ENCODE data around the gene SMAD6. TPM values are rescaled to one million over a fixed set of nuclear protein-coding genes. Genes with fewer than 3 reads are reported as not detected.

The SMAD6 gene
- total and polyA plus RNA-seq, 2 experiments from 2014 or later = 1.6 to 15.7 TPM

- no peak overlapping the region for H2AFZ ChIP-seq
Observed at GRCh38 chr15:66681395-66681794, 20.6 kb upstream of the SMAD6 start.

More at GRCh38 chr15:66681395-66681794, 20.6 kb upstream of the SMAD6 start:
- H3K27me3 ChIP-seq (ENCODE audit: insufficient read depth) = no peaks in the 10 kb centered on the region
- H4K20me1 ChIP-seq (replicated peaks; ENCODE audit: insufficient read depth) = no peaks in the 10 kb centered on the region
- no peaks in the 10 kb centered on the region for H3K79me2 ChIP-seq (replicated peaks; ENCODE audit: insufficient read depth)
- TF ChIP-seq, protein P1, sequence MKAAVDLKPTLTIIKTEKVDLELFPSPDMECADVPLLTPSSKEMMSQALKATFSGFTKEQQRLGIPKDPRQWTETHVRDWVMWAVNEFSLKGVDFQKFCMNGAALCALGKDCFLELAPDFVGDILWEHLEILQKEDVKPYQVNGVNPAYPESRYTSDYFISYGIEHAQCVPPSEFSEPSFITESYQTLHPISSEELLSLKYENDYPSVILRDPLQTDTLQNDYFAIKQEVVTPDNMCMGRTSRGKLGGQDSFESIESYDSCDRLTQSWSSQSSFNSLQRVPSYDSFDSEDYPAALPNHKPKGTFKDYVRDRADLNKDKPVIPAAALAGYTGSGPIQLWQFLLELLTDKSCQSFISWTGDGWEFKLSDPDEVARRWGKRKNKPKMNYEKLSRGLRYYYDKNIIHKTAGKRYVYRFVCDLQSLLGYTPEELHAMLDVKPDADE (IDR thresholded peaks at IDR 0.05) = no peak
- TF ChIP-seq ZNF462 (CRISPR knock-in tag; IDR thresholded peaks at IDR 0.05) (no peak), ZNF114 (CRISPR knock-in tag; IDR thresholded peaks at IDR 0.05) (no peak), EZH2phosphoT487 (IDR thresholded peaks at IDR 0.05; ENCODE audit: unreplicated experiment) (no peak), ZNF331 (CRISPR knock-in tag; IDR thresholded peaks at IDR 0.05; ENCODE audit: low read depth) (no peak), STAT1 (IDR thresholded peaks at IDR 0.05; ENCODE audit: unreplicated experiment) (no peak), CTCF (conservative IDR thresholded peaks at IDR 0.05; ENCODE audit: low read depth in 2 of 2) (no peak), CREB1 (CRISPR knock-in tag; IDR thresholded peaks at IDR 0.05; ENCODE audit: low read depth) (no peak), POLR2AphosphoS5 (IDR thresholded peaks at IDR 0.05; ENCODE audit: low read depth) (no peak), JUNB (IDR thresholded peaks at IDR 0.05; ENCODE audit: unreplicated experiment) (no peak)
- TF ChIP-seq, protein P2, sequence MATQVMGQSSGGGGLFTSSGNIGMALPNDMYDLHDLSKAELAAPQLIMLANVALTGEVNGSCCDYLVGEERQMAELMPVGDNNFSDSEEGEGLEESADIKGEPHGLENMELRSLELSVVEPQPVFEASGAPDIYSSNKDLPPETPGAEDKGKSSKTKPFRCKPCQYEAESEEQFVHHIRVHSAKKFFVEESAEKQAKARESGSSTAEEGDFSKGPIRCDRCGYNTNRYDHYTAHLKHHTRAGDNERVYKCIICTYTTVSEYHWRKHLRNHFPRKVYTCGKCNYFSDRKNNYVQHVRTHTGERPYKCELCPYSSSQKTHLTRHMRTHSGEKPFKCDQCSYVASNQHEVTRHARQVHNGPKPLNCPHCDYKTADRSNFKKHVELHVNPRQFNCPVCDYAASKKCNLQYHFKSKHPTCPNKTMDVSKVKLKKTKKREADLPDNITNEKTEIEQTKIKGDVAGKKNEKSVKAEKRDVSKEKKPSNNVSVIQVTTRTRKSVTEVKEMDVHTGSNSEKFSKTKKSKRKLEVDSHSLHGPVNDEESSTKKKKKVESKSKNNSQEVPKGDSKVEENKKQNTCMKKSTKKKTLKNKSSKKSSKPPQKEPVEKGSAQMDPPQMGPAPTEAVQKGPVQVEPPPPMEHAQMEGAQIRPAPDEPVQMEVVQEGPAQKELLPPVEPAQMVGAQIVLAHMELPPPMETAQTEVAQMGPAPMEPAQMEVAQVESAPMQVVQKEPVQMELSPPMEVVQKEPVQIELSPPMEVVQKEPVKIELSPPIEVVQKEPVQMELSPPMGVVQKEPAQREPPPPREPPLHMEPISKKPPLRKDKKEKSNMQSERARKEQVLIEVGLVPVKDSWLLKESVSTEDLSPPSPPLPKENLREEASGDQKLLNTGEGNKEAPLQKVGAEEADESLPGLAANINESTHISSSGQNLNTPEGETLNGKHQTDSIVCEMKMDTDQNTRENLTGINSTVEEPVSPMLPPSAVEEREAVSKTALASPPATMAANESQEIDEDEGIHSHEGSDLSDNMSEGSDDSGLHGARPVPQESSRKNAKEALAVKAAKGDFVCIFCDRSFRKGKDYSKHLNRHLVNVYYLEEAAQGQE (IDR thresholded peaks at IDR 0.05; ENCODE audit: unreplicated experiment) = no peak
- Mint-ChIP-seq H3K36me3 (ENCODE audit: low read depth) (peaks cover 12% of the 10 kb centered on the region), H3K4me3 (no peak overlapping the region), H3K4me1 (peaks cover 22% of the 10 kb centered on the region), H3K27me3 (ENCODE audit: insufficient read depth, low read depth, poor library complexity) (peaks cover 3% of the 10 kb centered on the region), H3K9me3 (peaks cover 13% of the 10 kb centered on the region), H3K27ac (no peak overlapping the region)
- H3K9me2 ChIP-seq (ENCODE audit: insufficient read depth) = no peaks in the 10 kb centered on the region
- DNase-seq (ENCODE audit: low spot score) (no peak), ATAC-seq (no peak)
- H3F3A ChIP-seq (replicated peaks; ENCODE audit: low read depth) = no peaks in the 10 kb centered on the region
- H3K4me2 ChIP-seq = no peak overlapping the region
- no peak overlapping the region for H3K27ac ChIP-seq (ENCODE audit: low read depth)
- peaks cover 11% of the 10 kb centered on the region for H3K4me1 ChIP-seq (ENCODE audit: insufficient read depth)
- no peak overlapping the region for H3K4me3 ChIP-seq
- no peaks in the 10 kb centered on the region for H3K36me3 ChIP-seq (ENCODE audit: insufficient read depth)
